ENCODE results near the gene LYPD3.

DNA sequence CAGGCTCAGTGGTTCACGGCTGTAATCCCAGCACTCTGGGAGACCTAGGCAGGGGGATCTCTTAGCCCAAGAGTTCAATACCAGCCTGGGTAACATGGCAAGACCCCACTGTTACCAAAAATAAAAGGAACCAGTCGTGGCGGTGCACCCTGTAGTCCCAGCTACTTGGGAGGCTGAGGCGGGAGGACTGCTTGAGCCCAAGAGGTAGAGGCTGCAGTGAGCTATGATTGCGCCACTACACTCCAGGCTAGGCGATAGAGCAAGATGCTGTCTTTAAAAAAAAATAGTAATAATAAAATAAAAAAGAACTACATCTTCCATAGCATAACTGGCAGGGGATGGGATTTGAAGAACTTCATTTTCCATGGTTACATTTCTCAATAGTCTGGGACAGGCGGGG, 3.0 kb downstream of the LYPD3 start:
- TF ChIP-seq, protein P1, sequence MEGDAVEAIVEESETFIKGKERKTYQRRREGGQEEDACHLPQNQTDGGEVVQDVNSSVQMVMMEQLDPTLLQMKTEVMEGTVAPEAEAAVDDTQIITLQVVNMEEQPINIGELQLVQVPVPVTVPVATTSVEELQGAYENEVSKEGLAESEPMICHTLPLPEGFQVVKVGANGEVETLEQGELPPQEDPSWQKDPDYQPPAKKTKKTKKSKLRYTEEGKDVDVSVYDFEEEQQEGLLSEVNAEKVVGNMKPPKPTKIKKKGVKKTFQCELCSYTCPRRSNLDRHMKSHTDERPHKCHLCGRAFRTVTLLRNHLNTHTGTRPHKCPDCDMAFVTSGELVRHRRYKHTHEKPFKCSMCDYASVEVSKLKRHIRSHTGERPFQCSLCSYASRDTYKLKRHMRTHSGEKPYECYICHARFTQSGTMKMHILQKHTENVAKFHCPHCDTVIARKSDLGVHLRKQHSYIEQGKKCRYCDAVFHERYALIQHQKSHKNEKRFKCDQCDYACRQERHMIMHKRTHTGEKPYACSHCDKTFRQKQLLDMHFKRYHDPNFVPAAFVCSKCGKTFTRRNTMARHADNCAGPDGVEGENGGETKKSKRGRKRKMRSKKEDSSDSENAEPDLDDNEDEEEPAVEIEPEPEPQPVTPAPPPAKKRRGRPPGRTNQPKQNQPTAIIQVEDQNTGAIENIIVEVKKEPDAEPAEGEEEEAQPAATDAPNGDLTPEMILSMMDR (IDR thresholded peaks at IDR 0.05) = no peak
- TF ChIP-seq POLR2A (IDR thresholded peaks at IDR 0.05) (no peak), POLR2AphosphoS5 (IDR thresholded peaks at IDR 0.05) (no peak)

Data from prostate gland (tissue), 2 donors.